SK-N-SH (cell line): Measurements from ENCODE around the gene PHLPP1. TPM values are rescaled to one million over a fixed set of nuclear protein-coding genes. Genes with fewer than 3 reads are reported as not detected.

Source experiments
- CTCF ChIA-PET: fragments of 300-600, 350-600 bp; formaldehyde crosslinking; extraction: SDS; loops from one replicate; lab custom pipeline; 2021; lab: Yijun Ruan, JAX
- POLR2A ChIA-PET: fragments of 350-600 bp; sonication (Branson Sonifier 250); formaldehyde crosslinking; extraction: SDS; loops from one replicate; lab custom pipeline; 2020; ENCODE audit warnings: antibody characterized with exemption, inconsistent platforms; lab: Yijun Ruan, JAX
- DNase-seq: peaks from one replicate; pipeline ENCODE4 v3.0.0; 2012
- H2AFZ ChIP-seq: fragments of 200-600 bp; sonication (generic); 2 replicates; pipeline ENCODE4 v1.8.1; 2016; ENCODE audit warnings: antibody characterized with exemption, mild to moderate bottlenecking, low read depth
- H3F3A ChIP-seq: fragments of 200-600 bp; sonication (generic); replicated peaks from 2 replicates; pipeline ENCODE3; 2016; ENCODE audit warnings: antibody characterized with exemption, mild to moderate bottlenecking; ENCODE audit not compliant: insufficient read depth
- H3K27ac ChIP-seq, 2 experiments: fragments of 200-500 bp in 1 of 2; fragments of 200-600 bp in 1 of 2; sonication (Bioruptor generic) in 1 of 2; sonication (generic), shearing (Covaris generic) in 1 of 2; 2 replicates each; pipeline versions ENCODE4 v1.5.1 to v1.6.1; 2014 to 2016; ENCODE audit warnings: low read depth in 2 of 2, inconsistent platforms in 1 of 2, low read length in 1 of 2, mild to moderate bottlenecking in 1 of 2, mixed read lengths in 1 of 2
- H3K27me3 ChIP-seq: fragments of 200-600 bp; sonication (generic), shearing (Covaris generic); 2 replicates; pipeline ENCODE4 v1.6.1; 2016; ENCODE audit warnings: mixed run types; ENCODE audit not compliant: insufficient read depth
- H3K36me3 ChIP-seq, 2 experiments: fragments of 200-500 bp in 1 of 2; fragments of 200-600 bp in 1 of 2; sonication (Bioruptor generic) in 1 of 2; sonication (generic) in 1 of 2; replicated peaks in 1 of 2; 2 replicates each; pipeline versions ENCODE3 to v1.5.1; 2014 to 2016; ENCODE audit warnings: low read length in 1 of 2, mild to moderate bottlenecking in 1 of 2; ENCODE audit not compliant: insufficient read depth in 2 of 2, control insufficient read depth in 1 of 2
- H3K4me1 ChIP-seq, 2 experiments: fragments of 200-500 bp in 1 of 2; fragments of 200-600 bp in 1 of 2; sonication (Bioruptor generic) in 1 of 2; sonication (generic), shearing (Covaris generic) in 1 of 2; 2 replicates each; pipeline versions ENCODE4 v1.5.1 to v1.6.1; 2014 to 2016; ENCODE audit warnings: low read depth in 1 of 2, low read length in 1 of 2, mixed run types in 1 of 2; ENCODE audit not compliant: insufficient read depth in 2 of 2, control insufficient read depth in 1 of 2
- H3K4me2 ChIP-seq: fragments of 200-600 bp; sonication (generic), shearing (Covaris generic); 2 replicates; pipeline ENCODE4 v1.6.1; 2017; ENCODE audit warnings: mixed run types
- H3K4me3 ChIP-seq, 2 experiments: fragments of 200-500 bp in 1 of 2; fragments of 200-600 bp in 1 of 2; sonication (Bioruptor generic) in 1 of 2; sonication (generic), shearing (Covaris generic) in 1 of 2; 2 replicates each; pipeline versions ENCODE4 v1.5.1 to v1.8.1; 2014 to 2016; ENCODE audit warnings: low read depth in 2 of 2, inconsistent platforms in 1 of 2, low read length in 1 of 2, mild to moderate bottlenecking in 1 of 2, mixed read lengths in 1 of 2, moderate library complexity in 1 of 2
- H3K79me2 ChIP-seq: fragments of 200-600 bp; sonication (generic); 2 replicates; pipeline ENCODE4 v1.8.1; 2017; ENCODE audit warnings: mild to moderate bottlenecking; ENCODE audit not compliant: insufficient read depth
- H3K9ac ChIP-seq: fragments of 200-600 bp; sonication (generic); 2 replicates; pipeline ENCODE4 v1.6.1; 2017; ENCODE audit warnings: mixed run types
- H3K9me2 ChIP-seq: fragments of 200-600 bp; sonication (generic); 2 replicates; pipeline ENCODE4 v1.6.1; 2017; ENCODE audit warnings: mixed run types
- H3K9me3 ChIP-seq: fragments of 200-600 bp; sonication (generic); 2 replicates; pipeline ENCODE4 v1.6.1; 2017; ENCODE audit warnings: mixed run types, mild to moderate bottlenecking, moderate library complexity
- H4K20me1 ChIP-seq: fragments of 200-600 bp; sonication (generic); 2 replicates; pipeline ENCODE4 v1.6.1; 2017; ENCODE audit warnings: mild to moderate bottlenecking, mixed run types; ENCODE audit not compliant: insufficient read depth
- CTCF ChIP-seq: fragments of 200-600 bp; sonication (generic); IDR thresholded peaks from 2 replicates; pipeline ENCODE4 v1.6.1; 2017; ENCODE audit warnings: antibody characterized with exemption, mild to moderate bottlenecking, moderate library complexity
- EP300 ChIP-seq, 2 experiments: IDR thresholded peaks; 2 replicates each; pipeline versions ENCODE4 v1.4.0 to v1.6.1; 2012; ENCODE audit warnings: borderline replicate concordance in 1 of 2, low read depth in 1 of 2, low read length in 1 of 2
- EZH2phosphoT487 ChIP-seq: fragments of 200-600 bp; sonication (generic); IDR thresholded peaks from 2 replicates; pipeline ENCODE4 v1.6.1; 2017; ENCODE audit warnings: low read depth, mixed run types, mild to moderate bottlenecking, antibody characterized with exemption, moderate library complexity, borderline replicate concordance
- FOSL2 ChIP-seq: IDR thresholded peaks from 2 replicates; pipeline ENCODE4 v1.4.0; 2012; ENCODE audit warnings: low read depth, mild to moderate bottlenecking, moderate library complexity, borderline replicate concordance
- FOXJ3 ChIP-seq: sonication (generic); formaldehyde crosslinking; IDR thresholded peaks from 2 replicates; pipeline ENCODE4 v1.5.1; 2020; ENCODE audit warnings: mild to moderate bottlenecking, missing genetic modification reagents
- FOXM1 ChIP-seq: IDR thresholded peaks from 2 replicates; pipeline ENCODE4 v1.4.0; 2012; ENCODE audit warnings: low read depth, mild to moderate bottlenecking
- GABPA ChIP-seq: IDR thresholded peaks from 2 replicates; pipeline ENCODE4 v1.4.0; 2012; ENCODE audit warnings: low read depth, mild to moderate bottlenecking
- IRF3 ChIP-seq: fragments of 150-350 bp; IDR thresholded peaks from 2 replicates; pipeline ENCODE4 v1.6.1; 2016; ENCODE audit warnings: mild to moderate bottlenecking, low read depth, low read length
- JUND ChIP-seq: IDR thresholded peaks from 2 replicates; pipeline ENCODE4 v1.4.0; 2012
- POLR2AphosphoS5 ChIP-seq: IDR thresholded peaks from 2 replicates; pipeline ENCODE4 v1.6.1; 2012; ENCODE audit warnings: low read depth, low read length
- RAD21 ChIP-seq: IDR thresholded peaks from 2 replicates; pipeline ENCODE4 v1.6.1; 2012; ENCODE audit warnings: mild to moderate bottlenecking, low read length
- REST ChIP-seq: IDR thresholded peaks from 2 replicates; pipeline ENCODE4 v1.6.1; 2012; ENCODE audit warnings: mild to moderate bottlenecking, low read depth, low read length, moderate library complexity
- RFX5 ChIP-seq: IDR thresholded peaks from 2 replicates; pipeline ENCODE4 v1.6.1; 2012; ENCODE audit warnings: mild to moderate bottlenecking, improper control_type of control experiment, low read length
- RXRA ChIP-seq: IDR thresholded peaks from 2 replicates; pipeline ENCODE4 v1.4.0; 2012; ENCODE audit warnings: low read depth, mild to moderate bottlenecking, borderline replicate concordance
- SIN3A ChIP-seq: IDR thresholded peaks from 2 replicates; pipeline ENCODE4 v1.6.1; 2012; ENCODE audit warnings: low read depth, mild to moderate bottlenecking, low read length, moderate library complexity, borderline replicate concordance
- TAF1 ChIP-seq: IDR thresholded peaks from 2 replicates; pipeline ENCODE4 v1.6.1; 2012; ENCODE audit warnings: low read depth, mild to moderate bottlenecking, low read length, moderate library complexity, borderline replicate concordance
- TCF12 ChIP-seq: IDR thresholded peaks from 2 replicates; pipeline ENCODE4 v1.4.0; 2012
- TEAD4 ChIP-seq: IDR thresholded peaks from 2 replicates; pipeline ENCODE4 v1.4.0; 2012; ENCODE audit warnings: mild to moderate bottlenecking, borderline replicate concordance; ENCODE audit not compliant: insufficient read depth
- USF1 ChIP-seq: IDR thresholded peaks from 2 replicates; pipeline ENCODE4 v1.4.0; 2012; ENCODE audit warnings: low read depth, borderline replicate concordance
- USF2 ChIP-seq: fragments of 150-350 bp; IDR thresholded peaks from 2 replicates; pipeline ENCODE4 v1.6.1; 2017; ENCODE audit warnings: antibody characterized with exemption, low read length, low read depth, borderline replicate concordance
- YY1 ChIP-seq: IDR thresholded peaks from 2 replicates; pipeline ENCODE4 v1.4.0; 2012; ENCODE audit warnings: low read depth, mild to moderate bottlenecking
- WGBS: methylation state at CpG from one replicate; pipeline ENCODE4 v1.1.6; 2017; ENCODE audit warnings: low lambda C conversion rate; 5-methylcytosine and 5-hydroxymethylcytosine counted together
- polyA plus RNA-seq, 3 experiments: library from polyadenylated mRNA; depleted of rRNA; stranded (reverse); fragments of >200 nt; gene quantifications; 2 replicates each; pipeline ENCODE4 v1.2.3, GENCODE V29; 2012

The PHLPP1 gene
- polyA plus RNA-seq, 1 of the 3 experiments (the other 2 are of a cell fraction): 4.6 TPM

- H3K36me3 ChIP-seq: no peaks in the 10 kb centered on the region
- no peaks in the 10 kb centered on the region for H3K9me3 ChIP-seq
- H3K9ac ChIP-seq: no peak overlapping the region
- H4K20me1 ChIP-seq: no peaks in the 10 kb centered on the region
- CTCF ChIA-PET: no interaction called here
- H3K9me2 ChIP-seq: no peaks in the 10 kb centered on the region
- POLR2A ChIA-PET: no interaction called here
- WGBS: 86% methylated on average over 4 of the region's 4 CpGs
- TF ChIP-seq YY1 (no peak), RAD21 (no peak), CTCF (no peak), USF2 (no peak), EZH2phosphoT487 (no peak)
- TF ChIP-seq, all 33 proteins: peak for 0
- H3K4me2 ChIP-seq: no peak overlapping the region
- H3K4me3 ChIP-seq: no peak overlapping the region
- no peak overlapping the region for H2AFZ ChIP-seq
- no peaks in the 10 kb centered on the region for H3K79me2 ChIP-seq
- H3F3A ChIP-seq: peaks cover 16% of the 10 kb centered on the region
- H3K4me1 ChIP-seq: peaks cover 0 to 16% of the 10 kb centered on the region in 2 experiments; a peak in 2 of 4 replicates
- H3K27ac ChIP-seq: no peak overlapping the region
- no peak for DNase-seq
- H3K27me3 ChIP-seq: no peaks in the 10 kb centered on the region
These were observed 160.8 kb downstream of the PHLPP1 start for GRCh38 chr18:62876111-62876510.

- DNase-seq: no peak
- H3K27me3 ChIP-seq: no peaks in the 10 kb centered on the region
- peak overlapping the region; percentile 18 to 58; a peak in 3 of 4 replicates for H3K27ac ChIP-seq
- ChIA-PET POLR2A (no interaction called here), CTCF (no interaction called here)
- peaks cover 2 to 23% of the 10 kb centered on the region in 2 experiments; a peak in 3 of 4 replicates for H3K4me1 ChIP-seq
- no peak overlapping the region for H2AFZ ChIP-seq
- H3K36me3 ChIP-seq: no peaks in the 10 kb centered on the region
- H3K4me3 ChIP-seq: no peak overlapping the region
- 91% methylated on average over 3 of the region's 3 CpGs for WGBS
- H3F3A ChIP-seq: peaks cover 16% of the 10 kb centered on the region
- H3K9me3 ChIP-seq: no peaks in the 10 kb centered on the region
- H4K20me1 ChIP-seq: no peaks in the 10 kb centered on the region
- H3K9me2 ChIP-seq: no peaks in the 10 kb centered on the region
- no peaks in the 10 kb centered on the region for H3K79me2 ChIP-seq
- no peak overlapping the region for H3K4me2 ChIP-seq
- H3K9ac ChIP-seq: no peak overlapping the region
- TF ChIP-seq SIN3A: no peak
- TF ChIP-seq RXRA: no peak
- TF ChIP-seq TAF1: no peak
- TF ChIP-seq IRF3: no peak
- TF ChIP-seq JUND: no peak
- TF ChIP-seq FOXJ3 (CRISPR knock-in tag): no peak
- TF ChIP-seq YY1: no peak
- no peak for TF ChIP-seq FOSL2
- TF ChIP-seq RFX5: no peak
- no peak for TF ChIP-seq USF1
- TF ChIP-seq TCF12: no peak
- TF ChIP-seq GABPA: no peak
- no peak for TF ChIP-seq TEAD4
- TF ChIP-seq FOXM1: no peak
- TF ChIP-seq REST: no peak
- TF ChIP-seq EP300 (IDR thresholded peaks at IDR 0.05; ENCODE audit: borderline replicate concordance in 1 of 2, low read depth in 1 of 2, low read length in 1 of 2): no peak
- no peak for TF ChIP-seq POLR2AphosphoS5
These were observed 161.5 kb downstream of the PHLPP1 start for GRCh38 chr18:62876828-62877227.
